HEK293 (cell line): ENCODE data around the gene LARGE1.

Source experiments
- CTCF ChIA-PET: fragments of 350-600 bp; formaldehyde crosslinking; extraction: SDS; loops from one replicate; lab custom pipeline; 2021; ENCODE audit warnings: antibody characterized with exemption; lab: Yijun Ruan, JAX
- POLR2A ChIA-PET: fragments of 300-600 bp; formaldehyde crosslinking; extraction: SDS; loops from one replicate; lab custom pipeline; 2020; ENCODE audit warnings: antibody characterized with exemption, inconsistent platforms; lab: Yijun Ruan, JAX
- H3K27ac ChIP-seq: fragments of 200-500 bp; sonication (Bioruptor generic); 2 replicates; pipeline ENCODE4 v1.5.1; 2014; ENCODE audit warnings: low read depth, low read length, control low read depth, inconsistent platforms; ENCODE audit errors: extremely low read depth
- H3K36me3 ChIP-seq, 2 experiments: fragments of 200-500 bp in 1 of 2; sonication (Bioruptor generic) in 1 of 2; 1 replicate in 1 of 2; 2 replicates in 1 of 2; pipeline ENCODE4 v1.5.1; 2014 to 2017; ENCODE audit warnings: inconsistent platforms in 2 of 2, low read length in 2 of 2; ENCODE audit not compliant: control insufficient read depth in 2 of 2, insufficient read depth in 1 of 2
- H3K4me1 ChIP-seq: fragments of 200-500 bp; sonication (Bioruptor generic); 2 replicates; pipeline ENCODE4 v1.5.1; 2014; ENCODE audit warnings: mild to moderate bottlenecking, low read length, inconsistent platforms; ENCODE audit not compliant: control insufficient read depth, insufficient read depth
- H3K4me3 ChIP-seq: 2 replicates; pipeline ENCODE4 v1.5.1; 2011; ENCODE audit warnings: low read depth, mild to moderate bottlenecking, control low read depth, low read length, moderate library complexity
- H3K9me3 ChIP-seq: fragments of 200-500 bp; sonication (Bioruptor generic); 2 replicates; pipeline ENCODE4 v1.5.1; 2014; ENCODE audit warnings: low read depth, low read length, inconsistent platforms; ENCODE audit not compliant: control insufficient read depth, insufficient read depth
- FEZF1 ChIP-seq: fragments of 450-650 bp; formaldehyde crosslinking; IDR thresholded peaks from 2 replicates; pipeline ENCODE4 v1.5.1; 2016; ENCODE audit warnings: missing biosample characterization, missing genetic modification characterization
- KLF16 ChIP-seq: fragments of 450-650 bp; formaldehyde crosslinking; IDR thresholded peaks from 2 replicates; pipeline ENCODE4 v1.5.1; 2017; ENCODE audit warnings: missing biosample characterization, missing genetic modification characterization
- KLF9 ChIP-seq: fragments of 450-650 bp; formaldehyde crosslinking; IDR thresholded peaks from 2 replicates; pipeline ENCODE4 v1.5.1; 2016; ENCODE audit warnings: missing biosample characterization, missing genetic modification characterization, low read depth
- PRDM1 ChIP-seq: fragments of 450-650 bp; formaldehyde crosslinking; IDR thresholded peaks from 2 replicates; pipeline ENCODE4; 2016; ENCODE audit warnings: missing biosample characterization, missing genetic modification characterization
- SALL2 ChIP-seq: fragments of 450-650 bp; formaldehyde crosslinking; IDR thresholded peaks from 2 replicates; pipeline ENCODE4 v1.5.0; 2017; ENCODE audit warnings: missing biosample characterization, mild to moderate bottlenecking, missing genetic modification characterization, borderline replicate concordance
- TRIM28 ChIP-seq: IDR thresholded peaks from 2 replicates; pipeline ENCODE4 v1.6.1; 2011; ENCODE audit warnings: low read length, control low read depth, borderline replicate concordance
- YY2 ChIP-seq: fragments of 450-650 bp; formaldehyde crosslinking; IDR thresholded peaks from 2 replicates; pipeline ENCODE4 v1.5.1; 2016; ENCODE audit warnings: missing biosample characterization, missing genetic modification characterization
- ZBTB21 ChIP-seq: fragments of 450-650 bp; formaldehyde crosslinking; IDR thresholded peaks from 2 replicates; pipeline ENCODE4 v1.5.1; 2017; ENCODE audit warnings: missing biosample characterization, missing genetic modification characterization
- ZBTB26 ChIP-seq: fragments of 450-650 bp; formaldehyde crosslinking; optimal IDR thresholded peaks from 2 replicates; pipeline ENCODE3; 2016; ENCODE audit warnings: missing biosample characterization, mild to moderate bottlenecking, missing genetic modification characterization
- ZNF133 ChIP-seq: fragments of 450-650 bp; formaldehyde crosslinking; IDR thresholded peaks from 2 replicates; pipeline ENCODE4 v1.5.1; 2016; ENCODE audit warnings: missing biosample characterization, missing genetic modification characterization
- ZNF146 ChIP-seq: fragments of 450-650 bp; formaldehyde crosslinking; IDR thresholded peaks from 2 replicates; pipeline ENCODE4 v1.5.1; 2016; ENCODE audit warnings: missing biosample characterization, missing genetic modification characterization
- ZNF148 ChIP-seq: fragments of 450-650 bp; formaldehyde crosslinking; IDR thresholded peaks from 2 replicates; pipeline ENCODE4 v1.5.0; 2017; ENCODE audit warnings: missing biosample characterization, missing genetic modification characterization, borderline replicate concordance
- ZNF157 ChIP-seq: fragments of 450-650 bp; formaldehyde crosslinking; IDR thresholded peaks from 2 replicates; pipeline ENCODE4 v1.5.1; 2016; ENCODE audit warnings: missing biosample characterization, missing genetic modification characterization
- ZNF169 ChIP-seq: fragments of 450-650 bp; formaldehyde crosslinking; IDR thresholded peaks from 2 replicates; pipeline ENCODE4 v1.5.1; 2016; ENCODE audit warnings: missing biosample characterization, missing genetic modification characterization
- ZNF184 ChIP-seq: fragments of 450-650 bp; IDR thresholded peaks from 2 replicates; pipeline ENCODE4 v1.5.1; 2018; ENCODE audit warnings: missing biosample characterization, mild to moderate bottlenecking, missing genetic modification characterization
- ZNF239 ChIP-seq: fragments of 450-650 bp; formaldehyde crosslinking; IDR thresholded peaks from 2 replicates; pipeline ENCODE4 v1.5.1; 2016; ENCODE audit warnings: missing biosample characterization, missing genetic modification characterization
- ZNF335 ChIP-seq: fragments of 450-650 bp; formaldehyde crosslinking; conservative IDR thresholded peaks from 2 replicates; pipeline ENCODE4 v1.5.1; 2016; ENCODE audit warnings: missing biosample characterization, missing genetic modification characterization
- ZNF48 ChIP-seq: fragments of 450-650 bp; formaldehyde crosslinking; IDR thresholded peaks from 2 replicates; pipeline ENCODE4 v1.5.1; 2016; ENCODE audit warnings: missing biosample characterization, missing genetic modification characterization
- ZNF514 ChIP-seq: fragments of 450-650 bp; formaldehyde crosslinking; IDR thresholded peaks from 2 replicates; pipeline ENCODE4 v1.5.1; 2016; ENCODE audit warnings: missing biosample characterization, missing genetic modification characterization
- ZNF600 ChIP-seq: fragments of 450-650 bp; formaldehyde crosslinking; IDR thresholded peaks from 2 replicates; pipeline ENCODE4 v1.5.1; 2016; ENCODE audit warnings: missing biosample characterization, missing genetic modification characterization
- ZNF645 ChIP-seq: fragments of 450-650 bp; formaldehyde crosslinking; IDR thresholded peaks from 2 replicates; pipeline ENCODE4; 2016; ENCODE audit warnings: missing biosample characterization, missing genetic modification characterization
- ZNF677 ChIP-seq: fragments of 450-650 bp; IDR thresholded peaks from 2 replicates; pipeline ENCODE4 v1.5.0; 2018; ENCODE audit warnings: missing biosample characterization, mild to moderate bottlenecking, missing genetic modification characterization, moderate library complexity
- ZXDB ChIP-seq: fragments of 450-650 bp; formaldehyde crosslinking; IDR thresholded peaks from 2 replicates; pipeline ENCODE4 v1.5.1; 2016; ENCODE audit warnings: missing biosample characterization, missing genetic modification characterization
- TF ChIP-seq, protein P1 (sequence below): fragments of 450-650 bp; formaldehyde crosslinking; IDR thresholded peaks from 2 replicates; pipeline ENCODE4 v1.5.1; 2016; ENCODE audit warnings: missing biosample characterization, missing genetic modification characterization

LARGE1 gene

DNA sequence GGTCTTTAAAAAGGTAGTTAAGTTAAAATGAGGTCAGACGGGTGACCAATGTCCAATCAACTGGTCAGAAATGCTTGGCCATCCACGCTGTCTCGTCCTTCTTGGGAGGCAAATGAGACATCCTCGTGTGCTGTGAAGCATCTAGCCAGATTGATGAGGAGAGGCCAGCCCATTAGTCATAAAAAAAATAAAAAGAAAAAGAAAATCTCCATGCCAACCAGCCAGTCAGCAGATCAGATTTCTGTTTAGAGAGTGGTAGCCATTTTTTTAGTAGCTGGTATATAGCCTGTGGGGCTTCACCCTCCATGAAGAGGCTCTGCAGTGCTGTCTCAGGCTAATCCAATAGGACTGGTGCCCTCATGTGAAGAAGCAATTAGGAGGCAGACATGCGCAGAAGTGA, 519.0 kb downstream of the LARGE1 start:
- ChIA-PET CTCF (no interaction called here), POLR2A (no interaction called here)
- Histone ChIP-seq H3K4me1 (no peaks in the 10 kb centered on the region), H3K27ac (no peak overlapping the region), H3K4me3 (no peak overlapping the region), H3K36me3 (no peaks in the 10 kb centered on the region), H3K9me3 (no peaks in the 10 kb centered on the region)
- TF ChIP-seq KLF9 (no peak), YY2 (tag by site-specific recombination) (no peak), KLF16 (tag by site-specific recombination) (no peak), ZNF169 (tag by site-specific recombination) (no peak), ZNF645 (tag by site-specific recombination) (no peak)
- TF ChIP-seq, protein P1, sequence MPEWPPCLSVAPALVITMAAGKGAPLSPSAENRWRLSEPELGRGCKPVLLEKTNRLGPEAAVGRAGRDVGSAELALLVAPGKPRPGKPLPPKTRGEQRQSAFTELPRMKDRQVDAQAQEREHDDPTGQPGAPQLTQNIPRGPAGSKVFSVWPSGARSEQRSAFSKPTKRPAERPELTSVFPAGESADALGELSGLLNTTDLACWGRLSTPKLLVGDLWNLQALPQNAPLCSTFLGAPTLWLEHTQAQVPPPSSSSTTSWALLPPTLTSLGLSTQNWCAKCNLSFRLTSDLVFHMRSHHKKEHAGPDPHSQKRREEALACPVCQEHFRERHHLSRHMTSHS (tag by site-specific recombination): no peak

GRCh38 chr22:33400891-33401290, 519.4 kb downstream of the LARGE1 start:
- Histone ChIP-seq H3K4me1 (no peaks in the 10 kb centered on the region), H3K36me3 (no peaks in the 10 kb centered on the region), H3K27ac (no peak overlapping the region), H3K4me3 (no peak overlapping the region), H3K9me3 (no peaks in the 10 kb centered on the region)
- TF ChIP-seq ZNF48 (tag by site-specific recombination) (no peak), ZBTB21 (tag by site-specific recombination) (no peak), ZNF133 (tag by site-specific recombination) (no peak), TRIM28 (no peak), ZNF600 (tag by site-specific recombination) (no peak), ZXDB (no peak), ZNF157 (tag by site-specific recombination) (no peak), FEZF1 (tag by site-specific recombination) (no peak), ZBTB26 (tag by site-specific recombination) (no peak), SALL2 (tag by site-specific recombination) (no peak), PRDM1 (tag by site-specific recombination) (no peak), ZNF148 (no peak), ZNF239 (tag by site-specific recombination) (no peak), ZNF514 (tag by site-specific recombination) (no peak), ZNF335 (tag by site-specific recombination) (no peak), ZNF677 (no peak), ZNF146 (tag by site-specific recombination) (no peak), ZNF184 (tag by site-specific recombination) (no peak)
- ChIA-PET CTCF (interaction anchor here (0.5 kb wide), 1 partner anchor 102 kb away, joined by 8 read pairs; no protein-coding TSS in a partner anchor), POLR2A (no interaction called here)
